AG04450 (cell line): ENCODE results near the gene PRR5L. TPM values are rescaled to one million over a fixed set of nuclear protein-coding genes. Genes with fewer than 3 reads are reported as not detected.

Experiments
- CTCF ChIA-PET: fragments of 300-600, 350-600 bp; formaldehyde crosslinking; extraction: SDS; loops from one replicate; lab custom pipeline; 2022; ENCODE audit warnings: antibody characterized with exemption, inconsistent platforms; lab: Charles Lee
- POLR2A ChIA-PET: fragments of 350-600 bp; formaldehyde crosslinking; extraction: SDS; loops from one replicate; lab custom pipeline; 2021; ENCODE audit warnings: antibody characterized with exemption, inconsistent platforms; lab: Yijun Ruan, JAX
- DNase-seq: peaks from one replicate; pipeline ENCODE4 v3.0.0-alpha.2; 2011; ENCODE audit warnings: low read depth, low spot score
- H3K27ac ChIP-seq: one replicate; pipeline ENCODE4 v1.5.1; 2012; ENCODE audit warnings: low read depth, low read length, control low read depth
- H3K27me3 ChIP-seq: one replicate; pipeline ENCODE4 v1.6.0; 2012; ENCODE audit warnings: low read length; ENCODE audit not compliant: control insufficient read depth, insufficient read depth
- H3K4me3 ChIP-seq: 2 replicates; pipeline ENCODE4 v1.5.1; 2011; ENCODE audit warnings: mild to moderate bottlenecking, low read depth, low read length, control low read depth
- H3K9me3 ChIP-seq: 2 replicates; pipeline ENCODE4 v1.5.1; 2012; ENCODE audit warnings: low read length; ENCODE audit not compliant: control insufficient read depth, insufficient read depth
- CTCF ChIP-seq: IDR thresholded peaks from 2 replicates; pipeline ENCODE4 v1.5.1; 2011; ENCODE audit warnings: low read depth, low read length, control low read depth, inconsistent platforms
- polyA plus RNA-seq: library from polyadenylated mRNA; depleted of rRNA; stranded (reverse); fragments of >200 nt; gene quantifications from 2 replicates; pipeline ENCODE4 v1.2.3, GENCODE V29; 2011; rRNA removed
- small RNA-seq: library from RNA; depleted of rRNA; stranded (forward); fragments of <200 nt; gene quantifications from one replicate; pipeline ENCODE3, GENCODE V24; 2012; ENCODE audit warnings: low read depth; ENCODE audit not compliant: insufficient read length

PRR5L gene
- polyA plus RNA-seq, 1 experiment: 3.4 TPM

GRCh38 chr11:36513965-36514364, 217.9 kb downstream of the PRR5L start:
- ChIA-PET CTCF (interaction anchor here (1.3 kb wide), 1 partner anchor 233 kb away, joined by 4 read pairs; no protein-coding TSS in a partner anchor), POLR2A (no interaction called here)
- no peak for TF ChIP-seq CTCF
- peaks cover 2% of the 10 kb centered on the region for H3K27me3 ChIP-seq
- no peak overlapping the region for H3K27ac ChIP-seq
- no peak overlapping the region for H3K4me3 ChIP-seq
- H3K9me3 ChIP-seq: peaks cover 8% of the 10 kb centered on the region
- DNase-seq: no peak

Small RNA genes lying within 50 kb of the gene (small RNA-seq; reads per million reads assigned to genes)
- gene AC061999.1: not detected

Other genes starting within 250 kb of the PRR5L start
- 51.5 and 73.0 TPM in 2 replicates for gene COMMD9, start 6.9 kb upstream of the PRR5L start, polyA plus RNA-seq
- 9.1 and 10.0 TPM in 2 replicates for gene TRAF6, start 214.0 kb downstream of the PRR5L start, polyA plus RNA-seq